ENCODE data around the gene CHIT1.
A peak's percentile ranks its signal among the peaks of the same experiment; 100 is the strongest.

The CHIT1 gene

GRCh38 chr1:203219934-203220333, 9.5 kb downstream of the CHIT1 start:
- Histone ChIP-seq H3K36me3 (ENCODE audit: control insufficient read depth in 1 of 2, insufficient read depth in 2 of 2, low read length in 2 of 2) (no peaks in the 10 kb centered on the region), H3K14ac (ENCODE audit: low read length) (no peak overlapping the region), H3K27me3 (ENCODE audit: insufficient read depth, low read length) (no peaks in the 10 kb centered on the region), H4K12ac (ENCODE audit: low read depth, low read length) (no peak overlapping the region), H4K91ac (ENCODE audit: low read depth, low read length) (no peak overlapping the region), H3K4ac (ENCODE audit: low read depth, low read length) (no peak overlapping the region), H3K4me3 (ENCODE audit: low read depth, low read length) (no peak overlapping the region), H4K8ac (ENCODE audit: low read depth, low read length) (no peak overlapping the region), H3K4me1 (ENCODE audit: control insufficient read depth in 1 of 2, insufficient read depth in 2 of 2, low read length in 2 of 2) (no peaks in the 10 kb centered on the region), H3K79me1 (ENCODE audit: low read length) (no peaks in the 10 kb centered on the region), H2AK5ac (ENCODE audit: low read length) (no peak overlapping the region), H3K4me2 (ENCODE audit: low read length) (no peak overlapping the region), H3K9me3 (ENCODE audit: insufficient read depth, low read depth, low read length) (peaks cover 2% of the 10 kb centered on the region), H2BK120ac (ENCODE audit: insufficient read depth, low read length, poor library complexity) (no peak overlapping the region), H3K23ac (ENCODE audit: low read length) (no peak overlapping the region), H2BK5ac (ENCODE audit: low read depth, low read length, poor library complexity) (no peak overlapping the region), H2BK12ac (ENCODE audit: low read length) (no peak overlapping the region), H3K9ac (ENCODE audit: low read length) (no peak overlapping the region), H3K18ac (ENCODE audit: low read length) (no peak overlapping the region), H3K27ac (ENCODE audit: low read depth, low read length) (no peak overlapping the region), H3K79me2 (ENCODE audit: control insufficient read depth, insufficient read depth, low read length, poor library complexity) (no peaks in the 10 kb centered on the region), H2AFZ (ENCODE audit: insufficient read depth, low read length, poor library complexity) (no peak overlapping the region)
- no CpG with 5 or more reads among the region's 8 CpGs for WGBS (ENCODE audit: extremely low coverage, insufficient coverage, insufficient read length)
- no peak for DNase-seq

DNA sequence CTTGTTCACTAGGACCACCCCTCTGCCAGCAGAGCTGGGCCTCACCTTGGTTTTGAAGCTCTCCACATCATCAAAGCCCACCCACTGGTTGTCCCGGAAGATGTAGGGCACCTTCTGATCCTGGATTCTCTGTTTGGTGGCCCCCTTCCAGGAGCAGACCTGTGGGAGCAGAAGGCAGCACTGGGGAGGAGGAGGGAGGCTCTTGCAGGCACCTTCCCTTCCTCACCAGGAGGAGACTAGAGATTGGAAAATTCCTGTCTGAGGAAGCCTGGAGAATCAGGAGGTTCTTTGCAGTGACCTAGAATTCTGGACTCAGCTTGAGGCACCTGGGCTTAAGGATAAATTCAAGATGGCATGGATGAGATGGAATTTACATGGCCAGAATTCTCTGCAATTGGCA, 10.3 kb downstream of the CHIT1 start:
- H4K8ac ChIP-seq (ENCODE audit: low read depth, low read length): no peak overlapping the region
- H2BK120ac ChIP-seq (ENCODE audit: insufficient read depth, low read length, poor library complexity): no peak overlapping the region
- no peak overlapping the region for H3K18ac ChIP-seq (ENCODE audit: low read length)
- H3K79me2 ChIP-seq (ENCODE audit: control insufficient read depth, insufficient read depth, low read length, poor library complexity): no peaks in the 10 kb centered on the region
- no peak overlapping the region for H3K4me3 ChIP-seq (ENCODE audit: low read depth, low read length)
- no peak overlapping the region for H3K23ac ChIP-seq (ENCODE audit: low read length)
- H3K79me1 ChIP-seq (ENCODE audit: low read length): no peaks in the 10 kb centered on the region
- H3K4me2 ChIP-seq (ENCODE audit: low read length): no peak overlapping the region
- H2BK5ac ChIP-seq (ENCODE audit: low read depth, low read length, poor library complexity): no peak overlapping the region
- H3K27me3 ChIP-seq (ENCODE audit: insufficient read depth, low read length): no peaks in the 10 kb centered on the region
- H3K36me3 ChIP-seq (ENCODE audit: control insufficient read depth in 1 of 2, insufficient read depth in 2 of 2, low read length in 2 of 2): no peaks in the 10 kb centered on the region
- no peak for DNase-seq
- no peak overlapping the region for H3K27ac ChIP-seq (ENCODE audit: low read depth, low read length)
- H3K9ac ChIP-seq (ENCODE audit: low read length): no peak overlapping the region
- no peak overlapping the region for H3K4ac ChIP-seq (ENCODE audit: low read depth, low read length)
- H4K12ac ChIP-seq (ENCODE audit: low read depth, low read length): no peak overlapping the region
- no peak overlapping the region for H2AK5ac ChIP-seq (ENCODE audit: low read length)
- no peak overlapping the region for H2BK12ac ChIP-seq (ENCODE audit: low read length)
- no peak overlapping the region for H2AFZ ChIP-seq (ENCODE audit: insufficient read depth, low read length, poor library complexity)
- no peak overlapping the region for H4K91ac ChIP-seq (ENCODE audit: low read depth, low read length)
- no peaks in the 10 kb centered on the region for H3K4me1 ChIP-seq (ENCODE audit: control insufficient read depth in 1 of 2, insufficient read depth in 2 of 2, low read length in 2 of 2)
- no CpG with 5 or more reads among the region's 1 CpG for WGBS (ENCODE audit: extremely low coverage, insufficient coverage, insufficient read length)
- H3K14ac ChIP-seq (ENCODE audit: low read length): no peak overlapping the region
- peaks cover 2% of the 10 kb centered on the region for H3K9me3 ChIP-seq (ENCODE audit: insufficient read depth, low read depth, low read length)

DNA sequence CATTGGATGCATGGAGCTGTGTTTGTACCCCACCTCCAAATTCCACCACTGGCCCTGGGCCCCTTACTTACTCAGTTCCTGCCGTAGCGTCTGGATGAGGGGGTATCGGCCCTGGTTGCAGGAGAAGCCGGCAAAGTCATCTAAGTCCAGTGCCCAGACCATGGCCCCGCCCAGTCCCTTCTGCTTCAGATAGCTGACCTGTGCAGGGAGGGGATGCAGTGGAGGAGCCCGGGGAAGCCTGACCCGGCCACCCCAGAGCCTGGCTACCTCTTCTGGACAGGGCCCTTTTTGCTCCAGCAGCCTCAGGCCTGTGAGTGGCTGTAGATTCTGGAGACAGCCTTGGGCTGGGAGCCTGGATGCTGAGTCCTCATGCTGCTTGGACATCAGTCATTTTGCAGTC, 11.8 kb downstream of the CHIT1 start:
- Histone ChIP-seq H3K9ac (ENCODE audit: low read length) (peak overlapping the region; percentile 26), H4K8ac (ENCODE audit: low read depth, low read length) (no peak overlapping the region), H3K4me2 (ENCODE audit: low read length) (no peak overlapping the region), H3K36me3 (ENCODE audit: control insufficient read depth in 1 of 2, insufficient read depth in 2 of 2, low read length in 2 of 2) (no peaks in the 10 kb centered on the region), H3K14ac (ENCODE audit: low read length) (no peak overlapping the region), H3K4ac (ENCODE audit: low read depth, low read length) (no peak overlapping the region), H2AFZ (ENCODE audit: insufficient read depth, low read length, poor library complexity) (no peak overlapping the region), H3K4me3 (ENCODE audit: low read depth, low read length) (no peak overlapping the region), H3K27me3 (ENCODE audit: insufficient read depth, low read length) (no peaks in the 10 kb centered on the region), H2AK5ac (ENCODE audit: low read length) (no peak overlapping the region), H2BK12ac (ENCODE audit: low read length) (no peak overlapping the region), H3K79me1 (ENCODE audit: low read length) (no peaks in the 10 kb centered on the region), H2BK120ac (ENCODE audit: insufficient read depth, low read length, poor library complexity) (no peak overlapping the region), H3K23ac (ENCODE audit: low read length) (no peak overlapping the region), H3K9me3 (ENCODE audit: insufficient read depth, low read depth, low read length) (no peaks in the 10 kb centered on the region), H3K79me2 (ENCODE audit: control insufficient read depth, insufficient read depth, low read length, poor library complexity) (no peaks in the 10 kb centered on the region), H4K91ac (ENCODE audit: low read depth, low read length) (no peak overlapping the region), H3K18ac (ENCODE audit: low read length) (no peak overlapping the region), H3K4me1 (ENCODE audit: control insufficient read depth in 1 of 2, insufficient read depth in 2 of 2, low read length in 2 of 2) (no peaks in the 10 kb centered on the region), H3K27ac (ENCODE audit: low read depth, low read length) (no peak overlapping the region), H2BK5ac (ENCODE audit: low read depth, low read length, poor library complexity) (no peak overlapping the region), H4K12ac (ENCODE audit: low read depth, low read length) (no peak overlapping the region)
- no CpG with 5 or more reads among the region's 7 CpGs for WGBS (ENCODE audit: extremely low coverage, insufficient coverage, insufficient read length)
- DNase-seq: no peak

DNA sequence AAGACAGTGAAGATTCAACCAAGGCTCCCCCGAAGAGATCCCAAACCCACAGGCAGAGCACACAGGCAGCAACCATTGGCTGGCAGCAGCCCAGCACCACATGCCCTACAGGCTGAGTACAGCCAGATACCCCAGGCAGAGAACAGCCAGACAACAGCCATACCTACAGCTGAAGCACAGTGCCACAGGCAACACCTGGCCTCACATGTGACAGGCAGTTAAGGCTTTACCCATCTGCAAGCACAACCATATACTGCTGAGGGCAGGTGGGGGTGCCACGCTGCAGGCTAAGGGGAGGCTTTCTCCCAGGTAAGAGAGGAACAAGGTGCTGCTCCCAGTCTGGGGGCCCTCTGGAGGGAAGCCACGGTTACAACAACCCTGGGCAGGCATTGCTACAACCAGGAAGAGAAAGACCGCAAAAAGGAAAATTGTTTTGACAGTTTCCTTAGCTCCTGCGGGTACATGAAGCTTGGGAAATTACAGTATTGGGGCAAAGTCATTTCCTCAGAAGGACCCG, 12.3 kb downstream of the CHIT1 start:
- no peaks in the 10 kb centered on the region for H3K4me1 ChIP-seq (ENCODE audit: control insufficient read depth in 1 of 2, insufficient read depth in 2 of 2, low read length in 2 of 2)
- DNase-seq: peak in 1 of 2 donors; percentile 12
- no peak overlapping the region for H4K91ac ChIP-seq (ENCODE audit: low read depth, low read length)
- no peak overlapping the region for H3K9ac ChIP-seq (ENCODE audit: low read length)
- no peaks in the 10 kb centered on the region for H3K36me3 ChIP-seq (ENCODE audit: control insufficient read depth in 1 of 2, insufficient read depth in 2 of 2, low read length in 2 of 2)
- no peak overlapping the region for H2AK5ac ChIP-seq (ENCODE audit: low read length)
- no peaks in the 10 kb centered on the region for H3K9me3 ChIP-seq (ENCODE audit: insufficient read depth, low read depth, low read length)
- no peak overlapping the region for H3K23ac ChIP-seq (ENCODE audit: low read length)
- H2BK12ac ChIP-seq (ENCODE audit: low read length): no peak overlapping the region
- H4K12ac ChIP-seq (ENCODE audit: low read depth, low read length): no peak overlapping the region
- no peak overlapping the region for H3K18ac ChIP-seq (ENCODE audit: low read length)
- no peak overlapping the region for H2BK5ac ChIP-seq (ENCODE audit: low read depth, low read length, poor library complexity)
- H2BK120ac ChIP-seq (ENCODE audit: insufficient read depth, low read length, poor library complexity): no peak overlapping the region
- H3K79me2 ChIP-seq (ENCODE audit: control insufficient read depth, insufficient read depth, low read length, poor library complexity): no peaks in the 10 kb centered on the region
- no peak overlapping the region for H3K4ac ChIP-seq (ENCODE audit: low read depth, low read length)
- no peaks in the 10 kb centered on the region for H3K27me3 ChIP-seq (ENCODE audit: insufficient read depth, low read length)
- no peak overlapping the region for H2AFZ ChIP-seq (ENCODE audit: insufficient read depth, low read length, poor library complexity)
- no peak overlapping the region for H3K4me2 ChIP-seq (ENCODE audit: low read length)
- no peak overlapping the region for H3K4me3 ChIP-seq (ENCODE audit: low read depth, low read length)
- H3K14ac ChIP-seq (ENCODE audit: low read length): no peak overlapping the region
- no CpG with 5 or more reads among the region's 6 CpGs for WGBS (ENCODE audit: extremely low coverage, insufficient coverage, insufficient read length)
- no peak overlapping the region for H3K27ac ChIP-seq (ENCODE audit: low read depth, low read length)
- H3K79me1 ChIP-seq (ENCODE audit: low read length): no peaks in the 10 kb centered on the region
- no peak overlapping the region for H4K8ac ChIP-seq (ENCODE audit: low read depth, low read length)
